Stimulated activated CD4-positive, alpha-beta T cell treated with anti-CD3 and anti-CD28 coated beads, Interleukin-15, amount 100 ng/mL, for 48 hours (primary cell): ENCODE data around the gene TMED1.
"Not testable (repeated sequence)": the region's sequence is repeated elsewhere in the genome, so short reads cannot be mapped to it uniquely, and the experiment has no call there.

Experiments
- DNase-seq, 2 donors: peaks; one replicate each; pipeline ENCODE4 v3.0.0-alpha.2; 2020; ENCODE audit warnings: low read depth in 2 of 2

TMED1 gene, protein sequence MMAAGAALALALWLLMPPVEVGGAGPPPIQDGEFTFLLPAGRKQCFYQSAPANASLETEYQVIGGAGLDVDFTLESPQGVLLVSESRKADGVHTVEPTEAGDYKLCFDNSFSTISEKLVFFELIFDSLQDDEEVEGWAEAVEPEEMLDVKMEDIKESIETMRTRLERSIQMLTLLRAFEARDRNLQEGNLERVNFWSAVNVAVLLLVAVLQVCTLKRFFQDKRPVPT

DNA sequence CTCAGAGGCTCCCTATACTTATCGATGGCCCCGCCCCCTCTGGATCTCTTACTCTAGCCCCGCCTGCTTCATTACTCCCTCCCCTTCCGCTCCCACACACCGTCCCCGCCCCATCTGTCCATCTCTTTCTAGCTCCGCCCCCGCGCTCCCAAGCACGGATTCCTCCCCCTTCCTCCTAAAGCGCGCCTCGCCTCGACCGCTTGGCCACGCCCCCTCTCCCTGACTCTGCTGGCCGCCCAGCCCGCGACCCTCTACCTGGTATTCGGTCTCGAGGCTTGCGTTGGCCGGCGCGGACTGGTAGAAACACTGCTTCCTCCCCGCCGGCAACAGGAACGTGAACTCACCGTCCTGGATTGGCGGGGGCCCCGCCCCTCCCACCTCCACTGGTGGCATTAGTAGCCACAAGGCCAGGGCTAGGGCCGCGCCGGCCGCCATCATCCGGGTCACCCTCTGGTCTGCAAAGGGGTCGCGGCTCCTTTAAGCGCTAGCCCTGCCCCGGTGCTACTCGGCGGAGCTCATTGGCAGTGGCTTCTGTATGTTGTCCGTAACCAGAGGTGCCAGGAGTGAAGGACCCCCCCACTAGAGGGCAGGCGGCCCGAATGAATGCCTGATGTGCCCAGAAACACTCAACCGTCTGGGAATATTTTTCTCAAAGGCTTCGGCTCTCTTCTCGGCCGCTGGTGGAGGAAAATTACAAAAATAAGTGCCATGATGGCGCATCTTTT is at the start of gene TMED1:
TMED1 (minus strand) TSS at position 459 of the 725 bp plus-strand sequence; CDS start at position 438, 21 bp downstream.
- DNase-seq = peak; percentile 99

DNA sequence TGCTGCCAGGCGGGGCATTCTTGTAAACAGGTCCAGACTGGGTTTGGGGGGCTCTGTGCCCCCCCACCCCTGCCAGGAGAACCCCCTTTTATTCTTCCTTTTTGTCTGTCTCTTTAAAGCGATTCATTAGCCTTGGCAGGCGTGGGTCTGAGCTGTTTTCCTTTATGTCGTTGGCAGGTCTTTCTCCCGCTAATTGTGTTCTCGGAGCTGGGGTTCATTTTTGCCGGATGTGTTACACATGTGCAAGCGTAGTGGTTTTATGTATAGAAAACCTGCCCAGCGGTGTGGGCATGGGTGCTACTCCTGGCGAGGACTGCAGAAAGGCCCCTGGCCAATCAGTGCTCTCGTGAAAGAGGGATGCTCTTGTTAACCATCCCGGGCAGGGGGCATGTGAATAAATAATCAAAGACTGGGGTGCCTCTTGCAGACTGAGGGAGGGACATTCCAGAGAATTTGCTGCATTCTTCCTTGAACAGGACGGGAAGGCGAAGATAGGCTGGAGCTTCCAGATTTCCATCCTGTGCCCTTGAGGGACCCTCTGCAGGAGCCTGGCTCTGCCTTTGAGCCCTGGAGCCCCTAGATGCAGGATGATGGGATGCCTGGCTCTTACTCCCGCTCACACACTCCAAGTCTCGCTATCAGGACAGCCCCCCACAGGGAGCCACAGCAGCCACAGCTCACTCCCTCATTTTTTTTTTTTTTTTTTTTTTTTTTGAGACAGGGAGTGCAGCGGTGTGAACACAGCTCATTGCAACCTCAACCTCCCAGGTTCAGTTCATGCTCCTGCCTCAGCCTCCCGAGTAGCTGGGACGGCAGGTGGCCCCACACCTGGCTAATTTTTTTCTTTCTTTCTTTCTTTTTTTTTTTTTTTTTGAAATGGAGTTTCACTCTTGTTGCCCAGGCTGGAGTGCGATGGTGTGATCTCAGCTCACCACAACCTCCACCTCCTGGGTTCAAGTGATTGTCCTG is 49.5 kb upstream of the TMED1 start:
- no peak for DNase-seq

DNA sequence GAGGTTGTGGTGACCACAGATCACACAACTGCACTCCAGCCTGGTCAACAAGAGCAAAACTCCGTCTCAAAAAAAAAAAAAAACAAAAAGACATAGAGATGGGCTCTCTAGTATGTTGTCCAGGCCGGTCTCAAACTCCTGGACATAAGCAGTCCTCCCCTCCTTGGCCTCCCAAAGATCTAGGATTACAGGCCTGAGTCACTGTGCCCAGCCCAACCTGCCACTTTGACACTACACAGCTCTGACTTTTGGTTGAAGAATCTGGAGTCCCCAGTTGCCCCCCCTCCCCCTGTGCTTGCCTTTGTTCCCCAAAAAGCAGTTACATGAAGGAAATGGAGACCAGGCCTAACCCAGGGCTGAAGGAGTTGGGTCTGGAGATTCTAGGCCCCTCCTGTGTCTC is 48.3 kb upstream of the TMED1 start:
- no peak for DNase-seq

DNA sequence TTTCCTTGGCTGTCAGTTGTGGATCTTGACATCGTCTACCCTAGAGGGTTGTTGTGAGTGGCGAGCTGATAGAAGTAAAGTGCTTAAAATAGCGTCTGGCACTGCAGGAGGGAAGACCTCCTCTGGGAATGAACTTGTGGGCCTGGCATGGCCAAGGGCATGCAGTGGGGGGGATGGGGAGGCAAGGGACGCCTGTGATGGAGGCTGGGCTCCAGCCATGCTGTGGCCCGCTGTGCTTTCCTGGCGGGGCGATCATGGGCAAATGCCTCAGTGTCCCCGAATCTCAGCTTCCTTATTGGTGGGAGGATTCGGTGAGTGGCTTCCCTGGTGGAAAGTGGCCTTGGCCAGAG is 46.1 kb upstream of the TMED1 start:
- no peak for DNase-seq

DNA sequence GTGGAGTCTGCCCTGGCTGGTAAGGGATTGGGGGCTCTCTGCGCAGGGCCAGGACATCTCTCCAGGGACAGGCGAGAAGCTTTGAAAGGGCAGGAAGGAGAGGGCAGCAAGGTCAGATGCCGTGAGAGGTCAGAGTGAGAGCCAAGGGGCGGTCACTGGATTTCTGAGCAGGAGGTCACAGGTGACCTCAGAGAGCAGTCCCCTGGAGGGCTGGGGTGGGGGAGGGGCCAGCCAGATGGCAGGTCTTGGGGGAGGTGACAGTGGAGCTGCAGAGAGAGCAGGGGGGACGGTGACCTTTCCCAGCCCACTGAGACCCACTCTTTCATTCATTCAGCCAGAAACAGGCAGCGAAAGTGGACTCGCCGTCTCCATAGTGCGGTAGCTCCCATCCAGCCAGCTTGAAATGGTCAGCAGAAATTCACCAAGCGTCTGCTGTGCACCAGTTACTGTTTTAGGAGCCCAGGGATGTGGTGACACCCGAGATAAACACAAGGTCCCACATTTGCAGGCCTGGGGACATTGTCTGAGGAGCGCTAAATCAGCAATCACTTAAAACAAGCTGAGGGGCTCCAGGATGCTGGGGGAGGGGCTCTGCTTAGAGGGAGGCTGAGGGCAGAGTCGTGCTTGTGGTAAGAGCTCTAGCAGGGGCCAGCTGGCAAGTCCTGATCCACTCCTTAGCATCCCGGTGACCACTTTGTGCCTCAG is 45.5 kb upstream of the TMED1 start:
- no peak for DNase-seq

DNA sequence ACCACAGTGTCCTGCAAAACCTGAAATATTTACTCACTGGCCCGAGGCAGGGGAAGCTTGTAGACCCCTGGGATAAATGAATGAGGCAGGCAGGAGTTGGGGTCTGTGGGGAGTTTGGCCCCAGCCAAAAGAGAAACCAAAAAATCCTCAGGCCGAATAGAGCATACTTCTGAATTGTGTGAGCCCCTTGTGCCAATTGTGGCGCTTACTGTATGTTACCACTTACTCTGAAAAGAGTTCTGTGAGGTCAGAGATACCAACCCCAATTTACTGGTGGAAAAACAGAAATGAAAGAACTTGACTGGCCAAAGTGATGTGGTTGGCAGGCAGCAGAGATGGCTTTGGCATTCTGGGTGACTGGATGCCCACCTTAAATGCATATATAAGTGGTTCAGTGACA is 42.2 kb upstream of the TMED1 start:
- no peak for DNase-seq

DNA sequence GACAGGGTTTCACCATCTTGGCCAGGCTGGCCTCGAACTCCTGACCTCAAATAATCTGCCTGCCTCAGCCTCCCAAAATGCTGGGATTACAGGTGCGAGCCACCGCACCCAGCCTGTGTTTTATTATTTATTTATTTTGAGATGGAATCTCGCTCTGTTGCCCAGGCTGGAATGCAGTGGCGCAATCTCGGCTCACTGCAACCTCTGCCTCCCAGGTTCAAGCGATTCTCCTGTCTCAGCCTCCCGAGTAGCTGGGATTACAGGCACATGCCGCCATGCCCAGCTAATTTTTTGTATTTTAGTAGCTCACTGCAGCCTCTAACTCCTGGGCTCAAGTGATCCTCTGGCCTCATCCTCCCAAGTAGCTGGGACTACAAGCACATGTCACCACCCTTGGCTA is 41.6 kb upstream of the TMED1 start:
- DNase-seq = not testable (repeated sequence)

DNA sequence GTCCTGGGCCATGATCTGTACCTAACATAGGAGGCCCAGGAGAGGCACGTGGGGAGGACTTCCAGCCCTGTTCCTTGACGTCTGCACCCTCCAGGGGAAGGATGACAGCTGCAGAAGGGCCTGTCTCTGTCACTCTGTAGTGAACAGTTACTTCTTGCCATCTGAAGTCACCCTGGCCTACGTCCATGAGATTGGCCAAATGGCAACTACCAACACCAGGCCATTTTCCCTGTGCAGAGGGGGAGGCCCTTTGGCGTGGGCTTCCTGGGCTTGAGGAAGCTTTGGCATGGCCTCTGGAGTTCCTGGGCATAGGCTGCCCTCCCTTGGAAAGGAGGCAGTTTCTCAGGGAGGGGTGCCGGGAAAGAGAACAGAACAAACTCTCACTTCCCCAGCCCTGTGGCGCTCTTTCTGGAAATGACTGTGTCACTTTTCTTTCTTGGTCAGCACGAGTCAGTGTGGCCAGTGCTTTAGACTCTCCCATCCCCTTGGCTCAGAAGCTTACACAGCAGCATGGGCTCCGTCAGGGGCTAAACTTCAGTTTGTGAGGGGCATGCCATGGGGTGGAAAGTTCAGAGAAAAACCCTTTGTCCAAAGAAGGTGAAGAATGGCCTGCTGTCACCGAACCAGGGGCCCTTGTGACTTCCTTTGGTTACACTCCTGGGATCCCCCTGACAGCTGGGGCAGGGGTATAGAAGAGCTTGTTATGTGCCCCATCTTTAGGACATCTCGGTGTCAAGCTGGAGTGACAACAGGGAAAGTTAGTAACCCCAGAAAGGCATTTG is 40.6 kb upstream of the TMED1 start:
- DNase-seq = no peak

DNA sequence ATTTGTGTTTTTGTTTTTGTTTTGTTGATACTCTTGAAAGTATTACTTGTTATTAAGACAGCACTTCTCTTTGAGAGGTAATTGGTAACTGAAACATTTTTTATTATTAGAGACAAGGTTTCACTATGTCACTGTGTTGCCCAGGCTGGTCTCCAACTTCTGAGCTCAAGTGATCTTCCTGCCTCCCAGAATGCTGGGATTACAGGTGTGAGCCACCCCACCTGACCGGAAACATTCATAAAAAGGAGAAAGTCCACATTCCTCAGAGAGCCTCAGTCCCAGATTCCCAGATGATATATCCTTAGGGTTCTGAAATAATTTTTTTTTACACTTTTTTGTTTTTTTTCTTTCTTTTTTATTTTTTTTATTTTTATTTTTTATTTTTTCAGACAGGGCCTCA is 38.0 kb upstream of the TMED1 start:
- DNase-seq = no peak

DNA sequence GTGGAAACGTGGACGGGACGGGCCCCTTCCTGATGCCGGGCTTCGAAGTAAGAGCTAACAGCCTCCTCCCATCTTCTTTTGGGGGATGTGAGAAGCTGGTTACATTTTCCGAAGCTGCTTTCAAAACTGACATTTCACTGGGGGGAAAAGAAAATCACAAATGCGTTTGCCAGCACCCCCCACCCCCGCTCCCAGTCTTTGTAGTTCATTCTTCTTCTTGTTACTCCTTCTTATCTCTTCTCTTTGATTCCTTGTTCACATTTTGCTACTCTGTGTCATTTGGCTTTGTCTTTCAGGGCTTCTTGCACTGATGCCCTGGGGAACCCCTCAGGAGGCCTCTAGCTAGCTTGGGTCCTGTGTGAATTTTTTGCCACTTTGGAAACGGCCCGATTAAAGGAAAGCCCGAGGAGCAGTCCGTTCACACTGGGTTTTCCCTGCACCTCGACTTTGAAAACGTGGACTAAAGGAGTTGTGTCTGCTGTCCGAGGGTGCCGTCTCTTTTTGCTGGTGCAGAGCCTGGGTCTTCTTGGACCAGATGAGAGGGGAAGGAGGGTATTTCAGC is 36.6 kb upstream of the TMED1 start:
- no peak for DNase-seq

DNA sequence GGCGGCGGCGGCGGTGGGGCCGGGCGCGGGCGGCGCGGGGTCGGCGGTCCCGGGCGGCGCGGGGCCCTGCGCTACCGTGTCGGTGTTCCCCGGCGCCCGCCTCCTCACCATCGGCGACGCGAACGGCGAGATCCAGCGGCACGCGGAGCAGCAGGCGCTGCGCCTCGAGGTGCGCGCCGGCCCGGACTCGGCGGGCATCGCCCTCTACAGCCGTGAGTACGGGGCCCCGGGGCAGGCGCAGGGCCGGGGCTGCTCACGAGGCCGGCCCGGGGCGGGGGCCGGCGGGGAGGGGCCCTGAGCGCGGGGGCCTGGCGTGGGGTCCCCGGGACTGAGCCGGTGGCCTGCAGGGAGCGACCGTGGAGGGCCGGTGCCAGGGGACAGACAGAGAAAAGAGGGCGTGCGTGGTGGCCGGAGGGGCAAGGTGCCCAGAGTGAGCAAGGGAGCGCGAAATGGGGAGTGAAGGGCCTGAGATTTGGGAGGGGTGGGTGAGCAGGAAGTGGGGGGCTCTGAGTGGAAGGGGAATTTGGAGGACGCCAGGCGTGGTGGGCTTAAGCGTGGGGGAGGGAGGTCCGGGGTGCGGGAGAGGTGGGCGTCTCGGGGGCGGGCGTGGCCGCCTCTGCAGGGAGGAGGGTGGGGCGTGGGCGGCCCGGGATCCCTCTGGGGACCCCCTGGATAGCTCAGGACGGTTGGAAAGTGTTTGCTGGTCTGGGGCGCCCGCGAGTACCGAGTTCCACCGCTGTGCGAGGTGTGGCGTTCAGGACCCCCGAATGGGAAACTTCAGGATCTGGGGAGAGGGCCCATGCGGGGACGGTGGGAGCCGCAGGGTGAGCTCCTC is 35.9 kb upstream of the TMED1 start:
- no peak for DNase-seq

DNA sequence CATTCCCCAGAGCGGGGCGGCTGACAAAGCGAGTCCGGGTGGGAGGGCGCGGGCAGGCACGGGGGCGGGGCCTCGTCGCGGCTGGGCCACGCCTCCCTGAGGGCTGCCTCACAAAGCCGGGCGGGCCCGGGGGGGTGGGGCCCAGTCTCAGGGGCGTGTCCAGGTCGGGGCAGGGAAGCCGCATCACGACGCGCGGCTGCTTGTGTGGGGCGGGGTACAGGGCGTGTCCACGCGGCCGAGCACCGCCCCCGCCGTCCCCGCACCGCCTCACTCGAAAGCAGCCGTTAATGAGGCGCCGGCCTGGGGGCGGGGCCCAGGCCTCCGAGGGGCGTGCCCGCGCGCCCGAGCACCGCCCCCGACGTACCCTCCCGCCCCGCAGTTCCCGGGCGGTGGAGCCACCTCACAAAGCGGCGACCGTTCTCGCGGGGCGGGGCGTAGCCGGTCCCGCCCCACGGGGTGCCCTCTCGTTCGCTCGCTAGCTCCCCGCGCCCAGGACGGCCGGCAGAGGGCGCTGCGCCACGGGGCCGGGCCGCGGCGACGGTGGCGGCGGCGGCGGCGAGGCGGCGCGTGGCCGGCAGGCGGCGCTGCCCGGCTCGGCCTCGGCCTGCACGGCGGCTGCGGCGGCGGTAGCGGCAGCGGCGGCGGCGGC is 35.1 kb upstream of the TMED1 start, which contains the start of gene CARM1:
CARM1 (plus strand) TSS at position 599 of the 649 bp plus-strand sequence. CDS start 150 bp downstream, outside the sequence.
- DNase-seq = peak; percentile 98 to 100

DNA sequence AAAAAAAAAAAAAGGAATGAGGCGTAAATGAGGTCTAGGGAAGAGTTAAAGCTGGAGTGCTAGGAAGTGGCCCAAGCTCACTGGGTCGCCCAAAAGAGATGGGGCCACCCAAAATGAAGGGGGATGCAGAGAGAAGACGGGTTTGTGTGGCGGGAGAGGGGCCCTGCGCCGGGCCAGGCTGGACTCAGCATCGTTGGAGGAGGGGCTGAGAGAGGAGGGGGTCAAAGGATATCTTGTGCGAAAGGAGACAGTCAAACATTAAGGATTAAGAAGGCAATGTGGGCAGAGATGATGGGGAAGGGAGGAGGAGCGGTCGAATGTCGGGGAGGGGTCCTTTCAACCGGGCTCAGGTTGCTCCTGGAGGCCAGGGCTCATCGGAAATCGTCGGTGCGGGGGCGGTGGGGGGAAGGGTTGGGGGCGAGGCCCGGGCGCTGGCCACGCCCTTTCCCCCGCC is 34.5 kb upstream of the TMED1 start:
- no peak for DNase-seq

DNA sequence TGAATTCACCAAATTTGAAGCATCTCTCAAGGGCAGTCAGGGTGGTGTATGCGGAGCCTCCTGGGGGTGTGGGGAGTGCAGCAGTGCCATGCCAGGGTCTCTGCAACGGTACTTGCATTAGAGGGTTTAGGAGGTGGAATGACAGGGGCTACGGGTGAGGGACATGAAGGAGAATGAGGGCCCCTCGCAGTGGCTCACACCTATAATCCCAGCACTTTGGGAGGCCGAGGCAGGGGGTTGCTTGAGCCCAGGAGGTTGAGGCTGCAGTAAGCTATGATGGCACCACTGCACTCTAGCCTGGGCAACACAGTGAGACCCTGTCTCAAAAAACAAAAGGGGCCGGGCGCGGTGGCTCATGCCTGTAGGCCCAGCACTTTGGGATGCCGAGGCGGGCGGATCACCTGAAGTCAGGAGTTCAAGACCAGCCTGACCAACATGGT is 33.9 kb upstream of the TMED1 start:
- not testable (repeated sequence) for DNase-seq

DNA sequence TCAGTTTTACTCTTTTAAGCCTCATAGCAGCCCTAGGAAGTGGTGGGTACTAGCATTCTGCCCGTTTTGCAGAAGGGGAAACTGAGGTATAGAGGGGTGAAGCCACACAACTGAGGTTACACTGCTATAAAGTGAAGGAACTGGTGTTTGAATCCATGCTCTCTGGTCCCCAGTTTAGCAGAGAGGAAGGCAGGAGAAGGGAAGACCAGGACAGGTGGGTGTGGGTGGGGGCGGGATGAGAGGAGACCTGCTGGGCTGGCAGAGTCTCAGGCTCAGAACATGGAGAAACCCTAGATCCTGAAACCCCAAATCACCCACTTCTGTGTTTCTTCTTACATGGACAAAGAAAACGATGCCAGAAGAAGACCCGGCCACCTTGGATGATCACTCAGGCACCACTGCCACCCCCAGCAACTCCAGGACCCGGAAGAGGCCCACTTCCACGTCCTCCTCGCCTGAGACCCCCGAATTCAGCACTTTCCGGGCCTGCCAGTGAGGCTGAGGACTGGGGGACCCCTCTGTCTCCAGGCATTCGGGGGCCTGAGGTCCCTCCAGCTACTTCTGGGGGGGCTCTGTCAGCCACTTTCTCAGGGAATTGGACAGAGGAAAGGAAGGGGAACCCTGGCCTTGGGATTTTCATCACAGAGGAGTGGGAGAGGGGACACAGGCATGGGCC is 33.0 kb upstream of the TMED1 start:
- no peak for DNase-seq

DNA sequence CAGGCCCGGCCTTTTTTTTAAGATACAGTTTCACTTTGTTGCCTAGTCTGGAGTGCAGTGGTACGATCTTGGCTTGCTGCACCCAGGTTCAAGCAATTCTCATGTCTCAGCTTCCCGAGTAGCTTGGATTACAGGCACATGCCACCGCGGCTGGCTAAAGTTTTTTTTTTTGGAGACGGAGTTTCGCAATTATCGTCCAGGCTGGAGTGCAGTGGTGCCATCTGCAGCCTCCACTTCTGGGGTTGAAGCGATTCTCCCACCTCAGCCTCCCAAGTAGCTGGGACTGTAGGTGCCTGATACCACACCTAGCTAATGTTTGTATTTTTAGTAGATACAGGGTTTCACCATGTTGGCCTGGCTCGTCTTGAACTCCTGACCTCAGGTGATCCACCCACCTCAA is 30.5 kb upstream of the TMED1 start:
- DNase-seq = no peak

DNA sequence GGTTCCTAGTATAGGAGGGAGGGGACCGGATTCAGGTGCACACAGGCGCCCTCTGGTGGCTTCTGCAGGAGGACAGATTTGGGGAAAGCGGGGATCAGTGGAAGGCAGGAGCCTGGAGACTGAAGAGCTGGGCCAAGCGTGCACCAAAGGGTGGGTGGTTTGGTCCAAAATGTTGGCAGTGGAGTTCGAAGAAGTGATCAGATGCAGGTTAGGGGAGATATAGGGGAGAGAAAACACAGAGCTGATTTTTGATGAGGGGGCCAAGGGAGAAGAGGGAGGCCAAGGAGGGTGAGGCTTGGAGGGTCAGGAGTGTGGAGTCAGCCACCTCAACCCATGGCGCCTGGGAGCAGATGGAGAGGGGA is 28.5 kb upstream of the TMED1 start:
- peak; percentile 63 to 78 for DNase-seq

DNA sequence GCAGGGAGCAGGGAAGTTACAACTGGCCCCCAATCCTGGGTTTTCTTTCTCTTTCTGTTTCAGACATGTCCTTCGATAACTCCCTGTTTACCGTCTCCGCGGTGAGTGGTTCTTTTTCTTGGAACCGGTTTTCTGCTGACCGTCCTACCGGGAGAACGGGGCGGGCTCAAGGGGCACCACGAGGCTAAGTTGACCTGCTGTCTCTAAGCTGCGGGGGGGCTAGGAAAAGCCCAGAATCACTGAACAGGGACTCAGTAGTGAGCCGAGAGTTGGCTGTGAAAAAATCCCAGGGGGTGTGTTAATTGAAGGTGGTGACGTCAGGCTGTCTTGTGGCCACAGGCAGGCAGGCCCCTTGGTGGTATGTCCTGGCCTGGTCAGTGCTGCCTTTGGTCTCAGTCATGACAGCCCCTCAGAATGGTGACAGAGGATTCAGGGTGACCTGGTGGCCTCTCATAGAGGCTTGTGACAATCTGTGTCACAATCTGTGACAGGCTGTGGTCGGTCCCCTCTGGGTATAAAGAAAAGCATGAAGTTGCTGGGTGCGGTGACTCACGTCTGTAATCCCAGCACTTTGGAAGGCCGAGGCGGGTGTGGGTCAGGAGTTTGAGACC is 27.2 kb upstream of the TMED1 start:
- no peak for DNase-seq
